ENCODE measurements around the gene SNAI3.

GRCh38 chr16:88656291-88656980 is 29.9 kb downstream of the SNAI3 start:
- TF ChIP-seq CTCF (conservative IDR thresholded peaks at IDR 0.05; ENCODE audit: low read length) = no peak
- TF ChIP-seq EZH2phosphoT487 (IDR thresholded peaks at IDR 0.05; ENCODE audit: borderline replicate concordance) = no peak
